A549 (cell line): ENCODE results near the gene APOC1. TPM values are rescaled to one million over a fixed set of nuclear protein-coding genes. Genes with fewer than 3 reads are reported as not detected.

Experiments
- ATAC-seq, 2 experiments: fragments of 200-7000 bp in 1 of 2; fragments of >200 bp in 1 of 2; cut with Nextera tagmentation in 1 of 2; cut with Tn5 transposase in 1 of 2; 3 replicates each; pipeline versions ENCODE4 v1.8.0 to v1.9.1; 2018 to 2020; ENCODE audit warnings: mild to moderate bottlenecking in 1 of 2, moderate library complexity in 1 of 2
- CTCF ChIA-PET: fragments of 300-600 bp; sonication (Branson Sonifier 250); formaldehyde crosslinking; extraction: SDS; loops from one replicate; lab custom pipeline; 2021; ENCODE audit warnings: antibody characterized with exemption, inconsistent platforms; lab: Yijun Ruan, JAX
- POLR2A ChIA-PET: fragments of 350-600 bp; formaldehyde crosslinking; extraction: SDS; loops from one replicate; lab custom pipeline; 2021; ENCODE audit warnings: antibody characterized with exemption, inconsistent platforms; lab: Yijun Ruan, JAX
- DNase-seq, 2 experiments: peaks; one replicate each; pipeline versions ENCODE4 v3.0.0 to v3.0.0-alpha.2; 2011 to 2016; ENCODE audit warnings: low read depth in 1 of 2, low spot score in 1 of 2
- FAIRE-seq: peaks from 2 replicates; lab custom pipeline; 2011; peaks lifted over from hg19 to GRCh38; lab: Jason Lieb, UNC
- H3K27ac ChIP-seq, 2 experiments: fragments of >200 bp; sonication (Bioruptor Twin); formaldehyde crosslinking; 3 replicates each; pipeline ENCODE4 v1.5.1; 2016 to 2017
- H3K4me1 ChIP-seq: fragments of >200 bp; sonication (Bioruptor Twin); formaldehyde crosslinking; 3 replicates; pipeline ENCODE4 v1.6.1; 2016
- H3K4me2 ChIP-seq: fragments of >200 bp; sonication (Bioruptor Twin); formaldehyde crosslinking; 3 replicates; pipeline ENCODE4 v1.6.1; 2016
- H3K4me3 ChIP-seq: fragments of >200 bp; sonication (Bioruptor Twin); formaldehyde crosslinking; 3 replicates; pipeline ENCODE4 v1.5.1; 2016
- H3K9me3 ChIP-seq: fragments of >200 bp; sonication (Bioruptor Twin); formaldehyde crosslinking; 3 replicates; pipeline ENCODE4 v1.6.1; 2016
- BHLHE40 ChIP-seq: IDR thresholded peaks from 2 replicates; pipeline ENCODE4 v1.6.1; 2012; ENCODE audit warnings: low read depth, low read length, inconsistent platforms
- CBX2 ChIP-seq: fragments of 200-600 bp; sonication (generic); IDR thresholded peaks from 2 replicates; pipeline ENCODE4 v1.6.1; 2016; ENCODE audit warnings: low read depth, mild to moderate bottlenecking, borderline replicate concordance
- EHF ChIP-seq: fragments of 250-450 bp; sonication (Bioruptor Pico); IDR thresholded peaks from 2 replicates; pipeline ENCODE4 v1.5.0; 2020; ENCODE audit warnings: mild to moderate bottlenecking
- EHMT2 ChIP-seq: fragments of 200-600 bp; sonication (generic); IDR thresholded peaks from 2 replicates; pipeline ENCODE4 v1.6.1; 2016; ENCODE audit warnings: antibody characterized with exemption, low read depth, mild to moderate bottlenecking, moderate library complexity
- EP300 ChIP-seq, 2 experiments: fragments of >200 bp; sonication (Bioruptor Twin); formaldehyde crosslinking; IDR thresholded peaks; 2 replicates in 1 of 2; 3 replicates in 1 of 2; pipeline ENCODE4 v1.6.1; 2016 to 2017
- ESRRA ChIP-seq: fragments of 150-350 bp; IDR thresholded peaks from 2 replicates; pipeline ENCODE4 v1.6.1; 2014; ENCODE audit warnings: mild to moderate bottlenecking, low read length, borderline replicate concordance
- FOSL2 ChIP-seq, 2 experiments: fragments of 450-650 bp in 1 of 2; fragments of >200 bp in 1 of 2; sonication (Bioruptor Twin) in 1 of 2; formaldehyde crosslinking; IDR thresholded peaks; 2 replicates each; pipeline versions ENCODE4 v1.5.0 to v1.6.1; 2016 to 2020; ENCODE audit warnings: mild to moderate bottlenecking in 1 of 2, moderate library complexity in 1 of 2
- GATA3 ChIP-seq: IDR thresholded peaks from 2 replicates; pipeline ENCODE4 v1.6.1; 2012; ENCODE audit warnings: borderline replicate concordance
- HOXA7 ChIP-seq: fragments of 250-450 bp; sonication (Bioruptor Pico); IDR thresholded peaks from 2 replicates; pipeline ENCODE4 v1.5.0; 2020; ENCODE audit warnings: mild to moderate bottlenecking, moderate library complexity
- JUNB ChIP-seq: fragments of >200 bp; sonication (Bioruptor Twin); formaldehyde crosslinking; IDR thresholded peaks from 2 replicates; pipeline ENCODE4 v1.6.1; 2016
- KDM1A ChIP-seq: fragments of 200-600 bp; sonication (generic); IDR thresholded peaks from 2 replicates; pipeline ENCODE4 v1.6.1; 2016; ENCODE audit warnings: low read depth, mild to moderate bottlenecking
- NR3C1 ChIP-seq: fragments of >200 bp; sonication (Bioruptor Twin); formaldehyde crosslinking; IDR thresholded peaks from 3 replicates; pipeline ENCODE4 v1.6.1; 2017
- PHF8 ChIP-seq: fragments of 200-600 bp; sonication (generic); IDR thresholded peaks from 2 replicates; pipeline ENCODE4 v1.6.1; 2016; ENCODE audit warnings: low read depth, mild to moderate bottlenecking, antibody characterized with exemption, moderate library complexity, borderline replicate concordance
- RCOR1 ChIP-seq: fragments of 150-350 bp; IDR thresholded peaks from 2 replicates; pipeline ENCODE4 v1.6.1; 2014; ENCODE audit warnings: antibody characterized with exemption, low read length, low read depth
- RNF2 ChIP-seq: fragments of 200-600 bp; sonication (generic); IDR thresholded peaks from 2 replicates; pipeline ENCODE4 v1.6.1; 2016; ENCODE audit warnings: low read depth, mild to moderate bottlenecking, antibody characterized with exemption, moderate library complexity, borderline replicate concordance
- SREBF2 ChIP-seq: fragments of 450-650 bp; IDR thresholded peaks from 2 replicates; pipeline ENCODE4 v1.6.1; 2014; ENCODE audit warnings: mild to moderate bottlenecking, moderate library complexity
- ZNF302 ChIP-seq: fragments of 250-450 bp; sonication (Bioruptor Pico); IDR thresholded peaks from 2 replicates; pipeline ENCODE4 v1.9.0; 2021; ENCODE audit warnings: inconsistent platforms, mild to moderate bottlenecking, moderate library complexity
- ZSCAN20 ChIP-seq: fragments of 250-450 bp; sonication (Bioruptor Pico); IDR thresholded peaks from 2 replicates; pipeline ENCODE4 v1.8.0; 2022; ENCODE audit warnings: mild to moderate bottlenecking, moderate library complexity
- WGBS: methylation state at CpG from one replicate; pipeline ENCODE4 v1.1.6; 2017; ENCODE audit errors: missing lambda C conversion rate; 5-methylcytosine and 5-hydroxymethylcytosine counted together
- polyA plus RNA-seq, 4 experiments: library from polyadenylated mRNA; depleted of rRNA in 3 of 4; stranded (reverse); fragments of >200 nt; fragmentation: RNase III in 1 of 4; extraction: RNeasy Plus Mini Kit Qiagen cat#74134 plus additional on column Dnase treatment in 1 of 4; gene quantifications; 2 replicates in 3 of 4; 3 replicates in 1 of 4; pipeline ENCODE4 v1.2.3, GENCODE V29; 2011 to 2017
- TF ChIP-seq, protein P1 (sequence below): fragments of 450-650 bp; IDR thresholded peaks from 2 replicates; pipeline ENCODE4 v1.6.1; 2014; ENCODE audit warnings: antibody characterized with exemption
- TF ChIP-seq, protein P2 (sequence below): fragments of 200-600 bp; sonication (generic); IDR thresholded peaks from 2 replicates; pipeline ENCODE4 v1.6.1; 2016; ENCODE audit warnings: antibody characterized with exemption, mild to moderate bottlenecking, moderate library complexity
- TF ChIP-seq, protein P3 (sequence below): IDR thresholded peaks from 2 replicates; pipeline ENCODE4 v1.6.1; 2012; ENCODE audit warnings: low read depth, borderline replicate concordance
- TF ChIP-seq, protein P4 (sequence below): IDR thresholded peaks from 2 replicates; pipeline ENCODE4 v1.6.1; 2012
- TF ChIP-seq, protein P5 (sequence below): fragments of >200 bp; sonication (Bioruptor Twin); formaldehyde crosslinking; IDR thresholded peaks from 2 replicates; pipeline ENCODE4 v1.6.1; 2016

The APOC1 gene
- polyA plus RNA-seq, 2 of the 4 experiments (the other 2 are of a cell fraction), result 88.7 to 196 TPM

DNA sequence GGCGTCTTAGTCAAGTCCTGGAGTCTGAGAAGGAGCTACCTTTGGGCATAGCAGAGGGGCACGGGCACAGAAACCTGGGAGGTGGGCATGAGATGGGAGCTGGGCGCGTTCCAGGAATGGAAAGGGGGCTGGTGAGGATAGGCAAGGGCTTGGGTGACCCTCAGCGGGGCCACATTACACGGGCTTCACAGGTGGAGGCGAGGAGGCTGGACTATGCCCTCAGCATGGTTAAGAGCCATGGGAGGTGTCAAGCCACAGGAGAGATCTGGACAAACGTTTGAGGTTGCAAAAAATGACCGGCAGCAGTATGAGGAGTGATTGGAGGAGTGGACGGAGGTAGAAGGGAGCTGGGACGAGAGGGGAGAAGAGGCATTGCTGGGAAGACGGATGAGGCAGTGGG is 46.8 kb upstream of the APOC1 start:
- no peak overlapping the region for H3K4me3 ChIP-seq
- CTCF ChIA-PET, result interaction anchor here (0.9 to 3.5 kb wide), 7 partner anchors 8 to 97 kb away, joined by 3 to 12 read pairs (median 5); partner anchors contain the start of gene TOMM40
- no peaks in the 10 kb centered on the region for H3K9me3 ChIP-seq
- H3K4me2 ChIP-seq, result no peak overlapping the region
- TF ChIP-seq PHF8 (no peak), HOXA7 (CRISPR knock-in tag) (no peak), ZSCAN20 (no peak), GATA3 (no peak), EHMT2 (no peak), NR3C1 (no peak), KDM1A (no peak), RNF2 (no peak)
- TF ChIP-seq, protein P1, sequence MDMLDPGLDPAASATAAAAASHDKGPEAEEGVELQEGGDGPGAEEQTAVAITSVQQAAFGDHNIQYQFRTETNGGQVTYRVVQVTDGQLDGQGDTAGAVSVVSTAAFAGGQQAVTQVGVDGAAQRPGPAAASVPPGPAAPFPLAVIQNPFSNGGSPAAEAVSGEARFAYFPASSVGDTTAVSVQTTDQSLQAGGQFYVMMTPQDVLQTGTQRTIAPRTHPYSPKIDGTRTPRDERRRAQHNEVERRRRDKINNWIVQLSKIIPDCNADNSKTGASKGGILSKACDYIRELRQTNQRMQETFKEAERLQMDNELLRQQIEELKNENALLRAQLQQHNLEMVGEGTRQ, result no peak
- TF ChIP-seq, all 56 proteins: peak for 0
- no peaks in the 10 kb centered on the region for H3K4me1 ChIP-seq
- FAIRE-seq (no peak), DNase-seq (no peak), ATAC-seq (no peak)
- 92% methylated on average over 12 of the region's 12 CpGs for WGBS
- no peak overlapping the region for H3K27ac ChIP-seq
- POLR2A ChIA-PET, result no interaction called here

DNA sequence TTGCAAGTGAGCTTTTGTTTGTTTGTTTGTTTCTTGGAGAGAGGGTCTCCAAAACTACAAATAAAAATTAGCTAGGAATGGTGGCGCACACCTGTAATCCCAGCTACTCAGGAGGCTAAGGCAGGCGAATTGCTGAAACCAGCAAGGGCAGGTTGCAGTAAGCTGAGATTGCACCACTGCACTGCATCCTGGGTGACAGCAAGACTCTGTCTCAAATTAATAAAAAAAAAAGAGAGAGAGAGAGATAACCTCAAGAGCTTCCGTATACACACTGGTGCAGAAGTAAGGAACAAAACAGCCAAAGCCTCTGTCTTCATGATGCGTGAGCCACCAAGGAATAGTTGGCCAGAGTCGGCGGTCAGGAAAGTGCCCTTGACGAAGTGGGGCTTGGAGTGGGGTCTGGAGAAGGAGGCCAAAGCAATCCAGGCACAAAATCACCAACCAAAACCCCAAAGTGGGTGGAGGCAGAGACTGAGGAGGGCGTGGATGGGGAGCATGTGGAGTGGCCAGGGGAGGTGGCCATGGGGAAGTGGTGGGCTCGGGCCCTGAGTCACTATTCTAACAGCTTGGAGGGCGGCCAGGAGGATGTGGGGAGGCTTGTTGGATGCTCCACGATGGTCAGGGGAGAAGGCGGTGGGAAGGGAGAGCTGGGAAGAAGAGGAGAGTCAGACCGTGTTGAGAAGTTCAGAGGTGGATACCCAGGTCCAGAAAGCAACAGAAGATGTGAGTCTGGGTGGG is 44.5 kb upstream of the APOC1 start:
- Histone ChIP-seq H3K4me2 (no peak overlapping the region), H3K4me1 (no peaks in the 10 kb centered on the region), H3K27ac (no peak overlapping the region), H3K9me3 (no peaks in the 10 kb centered on the region), H3K4me3 (no peak overlapping the region)
- POLR2A ChIA-PET, result no interaction called here
- 80% methylated on average over 13 of the region's 13 CpGs for WGBS
- no peak for TF ChIP-seq SREBF2
- no peak for TF ChIP-seq EHF (CRISPR knock-in tag)
- no peak for TF ChIP-seq EP300 (IDR thresholded peaks at IDR 0.05)
- TF ChIP-seq PHF8, result no peak
- TF ChIP-seq ZNF302 (CRISPR knock-in tag), result no peak
- TF ChIP-seq BHLHE40, result no peak
- TF ChIP-seq, protein P2, sequence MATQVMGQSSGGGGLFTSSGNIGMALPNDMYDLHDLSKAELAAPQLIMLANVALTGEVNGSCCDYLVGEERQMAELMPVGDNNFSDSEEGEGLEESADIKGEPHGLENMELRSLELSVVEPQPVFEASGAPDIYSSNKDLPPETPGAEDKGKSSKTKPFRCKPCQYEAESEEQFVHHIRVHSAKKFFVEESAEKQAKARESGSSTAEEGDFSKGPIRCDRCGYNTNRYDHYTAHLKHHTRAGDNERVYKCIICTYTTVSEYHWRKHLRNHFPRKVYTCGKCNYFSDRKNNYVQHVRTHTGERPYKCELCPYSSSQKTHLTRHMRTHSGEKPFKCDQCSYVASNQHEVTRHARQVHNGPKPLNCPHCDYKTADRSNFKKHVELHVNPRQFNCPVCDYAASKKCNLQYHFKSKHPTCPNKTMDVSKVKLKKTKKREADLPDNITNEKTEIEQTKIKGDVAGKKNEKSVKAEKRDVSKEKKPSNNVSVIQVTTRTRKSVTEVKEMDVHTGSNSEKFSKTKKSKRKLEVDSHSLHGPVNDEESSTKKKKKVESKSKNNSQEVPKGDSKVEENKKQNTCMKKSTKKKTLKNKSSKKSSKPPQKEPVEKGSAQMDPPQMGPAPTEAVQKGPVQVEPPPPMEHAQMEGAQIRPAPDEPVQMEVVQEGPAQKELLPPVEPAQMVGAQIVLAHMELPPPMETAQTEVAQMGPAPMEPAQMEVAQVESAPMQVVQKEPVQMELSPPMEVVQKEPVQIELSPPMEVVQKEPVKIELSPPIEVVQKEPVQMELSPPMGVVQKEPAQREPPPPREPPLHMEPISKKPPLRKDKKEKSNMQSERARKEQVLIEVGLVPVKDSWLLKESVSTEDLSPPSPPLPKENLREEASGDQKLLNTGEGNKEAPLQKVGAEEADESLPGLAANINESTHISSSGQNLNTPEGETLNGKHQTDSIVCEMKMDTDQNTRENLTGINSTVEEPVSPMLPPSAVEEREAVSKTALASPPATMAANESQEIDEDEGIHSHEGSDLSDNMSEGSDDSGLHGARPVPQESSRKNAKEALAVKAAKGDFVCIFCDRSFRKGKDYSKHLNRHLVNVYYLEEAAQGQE, result no peak
- no peak for TF ChIP-seq HOXA7 (CRISPR knock-in tag)
- TF ChIP-seq, protein P3, sequence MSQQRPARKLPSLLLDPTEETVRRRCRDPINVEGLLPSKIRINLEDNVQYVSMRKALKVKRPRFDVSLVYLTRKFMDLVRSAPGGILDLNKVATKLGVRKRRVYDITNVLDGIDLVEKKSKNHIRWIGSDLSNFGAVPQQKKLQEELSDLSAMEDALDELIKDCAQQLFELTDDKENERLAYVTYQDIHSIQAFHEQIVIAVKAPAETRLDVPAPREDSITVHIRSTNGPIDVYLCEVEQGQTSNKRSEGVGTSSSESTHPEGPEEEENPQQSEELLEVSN, result no peak
- ATAC-seq (no peak; a peak in 1 of 6 replicates), DNase-seq (no peak), FAIRE-seq (no peak)
- CTCF ChIA-PET, result interaction anchor here (0.6 to 1.2 kb wide), 4 partner anchors 9 to 83 kb away, joined by 3 to 4 read pairs (median 3); no protein-coding TSS in a partner anchor

DNA sequence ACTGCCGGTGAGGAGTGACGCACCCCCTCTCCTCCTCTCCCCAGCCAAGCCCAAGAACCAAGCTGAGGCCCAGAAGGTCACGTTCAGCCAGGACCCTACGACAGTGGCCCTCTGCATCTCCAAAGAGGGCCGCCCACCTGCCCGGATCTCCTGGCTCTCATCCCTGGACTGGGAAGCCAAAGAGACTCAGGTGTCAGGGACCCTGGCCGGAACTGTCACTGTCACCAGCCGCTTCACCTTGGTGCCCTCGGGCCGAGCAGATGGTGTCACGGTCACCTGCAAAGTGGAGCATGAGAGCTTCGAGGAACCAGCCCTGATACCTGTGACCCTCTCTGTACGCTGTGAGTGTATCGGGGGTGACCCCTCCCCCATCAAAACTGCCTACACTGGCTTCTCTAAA is 42.6 kb upstream of the APOC1 start:
- no peak overlapping the region for H3K4me2 ChIP-seq
- H3K9me3 ChIP-seq, result no peaks in the 10 kb centered on the region
- no peak for FAIRE-seq
- WGBS, result 94% methylated on average over 14 of the region's 14 CpGs
- DNase-seq, result no peak
- no peak overlapping the region for H3K27ac ChIP-seq
- ChIA-PET CTCF (interaction anchor here (0.7 to 2.9 kb wide), 4 partner anchors 14 to 88 kb away, joined by 3 to 8 read pairs (median 6); no protein-coding TSS in a partner anchor), POLR2A (no interaction called here)
- TF ChIP-seq ESRRA (no peak), FOSL2 (IDR thresholded peaks at IDR 0.05) (no peak), FOSL2 (CRISPR knock-in tag; IDR thresholded peaks at IDR 0.05) (no peak), JUNB (no peak), CBX2 (no peak), ZNF302 (CRISPR knock-in tag) (no peak), RCOR1 (no peak), SREBF2 (no peak)
- TF ChIP-seq, protein P4, sequence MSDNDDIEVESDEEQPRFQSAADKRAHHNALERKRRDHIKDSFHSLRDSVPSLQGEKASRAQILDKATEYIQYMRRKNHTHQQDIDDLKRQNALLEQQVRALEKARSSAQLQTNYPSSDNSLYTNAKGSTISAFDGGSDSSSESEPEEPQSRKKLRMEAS, result no peak
- TF ChIP-seq, protein P2, result no peak
- TF ChIP-seq, protein P5, sequence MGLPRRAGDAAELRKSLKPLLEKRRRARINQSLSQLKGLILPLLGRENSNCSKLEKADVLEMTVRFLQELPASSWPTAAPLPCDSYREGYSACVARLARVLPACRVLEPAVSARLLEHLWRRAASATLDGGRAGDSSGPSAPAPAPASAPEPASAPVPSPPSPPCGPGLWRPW, result no peak
- no peak for ATAC-seq
- H3K4me3 ChIP-seq, result no peak overlapping the region
- H3K4me1 ChIP-seq, result no peaks in the 10 kb centered on the region
